Stimulated activated CD8-positive, alpha-beta memory T cell treated with anti-CD3 and anti-CD28 coated beads, Interleukin-7, amount 100 ng/mL, for 24 hours (primary cell): Measurements from ENCODE around the gene BUB1.
"Not testable (repeated sequence)": the region's sequence is repeated elsewhere in the genome, so short reads cannot be mapped to it uniquely, and the experiment has no call there.

Source experiments
- DNase-seq: peaks from one replicate; pipeline ENCODE4 v3.0.0-alpha.2; 2020; ENCODE audit warnings: low read depth

Gene BUB1

GRCh38 chr2:110591973-110592372, 85.9 kb downstream of the BUB1 start:
- not testable (repeated sequence) for DNase-seq

- not testable (repeated sequence) for DNase-seq
Measured at GRCh38 chr2:110589677-110590330, 88.1 kb downstream of the BUB1 start.

- DNase-seq: not testable (repeated sequence)
Measured at GRCh38 chr2:110588520-110588919, 89.3 kb downstream of the BUB1 start.
